H9 (cell line): ENCODE results near the gene ZMAT5. TPM values are rescaled to one million over a fixed set of nuclear protein-coding genes. Genes with fewer than 3 reads are reported as not detected.

Experiments used
- DNase-seq: peaks from one replicate; pipeline ENCODE4 v3.0.0-alpha.2; 2017
- H2AFZ ChIP-seq: one replicate; pipeline ENCODE4 v1.6.1; 2013; ENCODE audit warnings: mild to moderate bottlenecking, low read length, control low read depth, moderate library complexity
- H2AK5ac ChIP-seq: 2 replicates; pipeline ENCODE4 v1.6.1; 2013; ENCODE audit warnings: low read length, control low read depth, mixed read lengths; ENCODE audit not compliant: insufficient read length
- H2BK120ac ChIP-seq: one replicate; pipeline ENCODE4 v1.6.1; 2013; ENCODE audit warnings: low read depth, mild to moderate bottlenecking, low read length, control low read depth, inconsistent platforms; ENCODE audit not compliant: poor library complexity, severe bottlenecking
- H2BK12ac ChIP-seq: 2 replicates; pipeline ENCODE4 v1.6.1; 2013; ENCODE audit warnings: low read length, control low read depth, mixed read lengths, low read depth; ENCODE audit not compliant: insufficient read length
- H2BK15ac ChIP-seq: 2 replicates; pipeline ENCODE4 v1.6.1; 2013; ENCODE audit warnings: low read depth, low read length, control low read depth
- H2BK20ac ChIP-seq: one replicate; pipeline ENCODE4 v1.6.1; 2013; ENCODE audit warnings: low read depth, mild to moderate bottlenecking, low read length, control low read depth, inconsistent platforms; ENCODE audit not compliant: poor library complexity, severe bottlenecking
- H2BK5ac ChIP-seq: 2 replicates; pipeline ENCODE4 v1.6.1; 2013; ENCODE audit warnings: low read length, control low read depth, mixed read lengths; ENCODE audit not compliant: insufficient read length
- H3K14ac ChIP-seq: 2 replicates; pipeline ENCODE4 v1.6.1; 2013; ENCODE audit warnings: low read length, control low read depth; ENCODE audit not compliant: insufficient read depth
- H3K18ac ChIP-seq: 2 replicates; pipeline ENCODE4 v1.6.1; 2013; ENCODE audit warnings: low read depth, mild to moderate bottlenecking, mixed read lengths, low read length, control low read depth; ENCODE audit not compliant: insufficient read length
- H3K23ac ChIP-seq: 2 replicates; pipeline ENCODE4 v1.6.1; 2013; ENCODE audit warnings: low read length, control low read depth, mixed read lengths, low read depth; ENCODE audit not compliant: insufficient read length
- H3K23me2 ChIP-seq: 2 replicates; pipeline ENCODE4 v1.6.1; 2013; ENCODE audit warnings: low read depth, mild to moderate bottlenecking, mixed read lengths, low read length, control low read depth; ENCODE audit not compliant: insufficient read length, poor library complexity, severe bottlenecking
- H3K27ac ChIP-seq: 2 replicates; pipeline ENCODE4 v1.5.1; 2013; ENCODE audit warnings: low read length, control low read depth, mixed read lengths, low read depth; ENCODE audit not compliant: insufficient read length
- H3K27me3 ChIP-seq: 2 replicates; pipeline ENCODE4 v1.6.1; 2013; ENCODE audit warnings: low read length, control low read depth, inconsistent platforms; ENCODE audit not compliant: insufficient read depth
- H3K4ac ChIP-seq: 2 replicates; pipeline ENCODE4 v1.6.1; 2013; ENCODE audit warnings: low read depth, mild to moderate bottlenecking, control low read depth, inconsistent platforms, low read length, moderate library complexity
- H3K4me1 ChIP-seq: 2 replicates; pipeline ENCODE4 v1.6.1; 2013; ENCODE audit warnings: low read length, control low read depth, inconsistent platforms; ENCODE audit not compliant: insufficient read depth
- H3K4me2 ChIP-seq: 2 replicates; pipeline ENCODE4 v1.6.1; 2013; ENCODE audit warnings: low read length, control low read depth, mixed read lengths; ENCODE audit not compliant: insufficient read length, insufficient read depth
- H3K56ac ChIP-seq: 2 replicates; pipeline ENCODE4 v1.6.1; 2013; ENCODE audit warnings: low read depth, mild to moderate bottlenecking, mixed read lengths, low read length, control low read depth; ENCODE audit not compliant: insufficient read length
- H3K79me1 ChIP-seq: 2 replicates; pipeline ENCODE4 v1.6.1; 2013; ENCODE audit warnings: low read depth, mild to moderate bottlenecking, moderate library complexity, low read length, control low read depth, inconsistent platforms; ENCODE audit not compliant: insufficient read depth, poor library complexity, severe bottlenecking
- H3K79me2 ChIP-seq: 2 replicates; pipeline ENCODE4 v1.6.1; 2013; ENCODE audit warnings: low read length, control low read depth, inconsistent platforms; ENCODE audit not compliant: insufficient read depth
- H3K9ac ChIP-seq: 2 replicates; pipeline ENCODE4 v1.6.1; 2013; ENCODE audit warnings: low read length, control low read depth, mixed read lengths; ENCODE audit not compliant: insufficient read length; ENCODE audit errors: extremely low read depth
- H3K9me3 ChIP-seq: one replicate; pipeline ENCODE4 v1.6.1; 2013; ENCODE audit warnings: low read depth, low read length, inconsistent platforms; ENCODE audit not compliant: control insufficient read depth
- H3T11ph ChIP-seq: one replicate; pipeline ENCODE4 v1.6.1; 2013; ENCODE audit warnings: mild to moderate bottlenecking, low read length, control low read depth, inconsistent platforms
- H4K20me1 ChIP-seq: one replicate; pipeline ENCODE4 v1.6.1; 2013; ENCODE audit not compliant: control insufficient read depth, insufficient read length, insufficient read depth
- H4K5ac ChIP-seq: 2 replicates; pipeline ENCODE4 v1.6.1; 2013; ENCODE audit warnings: low read depth, mild to moderate bottlenecking, mixed read lengths, low read length, control low read depth; ENCODE audit not compliant: insufficient read length
- H4K8ac ChIP-seq: replicated peaks from 2 replicates; pipeline ENCODE4 v1.6.1; 2013; ENCODE audit warnings: low read length, control low read depth, mixed read lengths, low read depth; ENCODE audit not compliant: insufficient read length
- H4K91ac ChIP-seq: 2 replicates; pipeline ENCODE4 v1.6.1; 2013; ENCODE audit warnings: low read depth, mild to moderate bottlenecking, moderate library complexity, mixed read lengths, low read length, control low read depth; ENCODE audit not compliant: insufficient read length
- H3K27ac Mint-ChIP-seq, 3 experiments: 2 replicates in 2 of 3; 3 replicates in 1 of 3; pipeline ENCODE4 v1.8.0; 2020 to 2021; ENCODE audit warnings: mixed read lengths in 3 of 3, mild to moderate bottlenecking in 1 of 3, moderate library complexity in 1 of 3
- H3K27me3 Mint-ChIP-seq: 2 replicates; pipeline ENCODE4 v1.8.0; 2021; ENCODE audit warnings: low read depth, mild to moderate bottlenecking, moderate library complexity, mixed read lengths
- H3K36me3 Mint-ChIP-seq, 3 experiments: 2 replicates in 2 of 3; 3 replicates in 1 of 3; pipeline ENCODE4 v1.8.0; 2020 to 2021; ENCODE audit warnings: low read depth in 3 of 3, mixed read lengths in 3 of 3; ENCODE audit not compliant: insufficient read depth in 1 of 3
- H3K4me1 Mint-ChIP-seq, 2 experiments: 2 replicates each; pipeline ENCODE4 v1.8.0; 2020; ENCODE audit warnings: mixed read lengths in 2 of 2
- H3K4me3 Mint-ChIP-seq, 2 experiments: 2 replicates in 1 of 2; 3 replicates in 1 of 2; pipeline ENCODE4 v1.8.0; 2020 to 2021; ENCODE audit warnings: mild to moderate bottlenecking in 2 of 2, mixed read lengths in 2 of 2, moderate library complexity in 1 of 2
- H3K9me3 Mint-ChIP-seq, 2 experiments: 2 replicates in 1 of 2; 3 replicates in 1 of 2; pipeline ENCODE4 v1.8.0; 2020; ENCODE audit warnings: mild to moderate bottlenecking in 2 of 2, mixed read lengths in 2 of 2, moderate library complexity in 1 of 2
- CTCF ChIP-seq: fragments of 200-600 bp; sonication (generic); conservative IDR thresholded peaks from 3 replicates; pipeline ENCODE4 v1.8.0; 2021; ENCODE audit warnings: antibody characterized with exemption, mild to moderate bottlenecking
- WGBS: extraction: QIAGEN DNeasy Blood & Tissue Kit; methylation state at CpG from one replicate; pipeline ENCODE4 v1.1.7; 2013; ENCODE audit warnings: missing lambda C conversion rate, low lambda C conversion rate, mixed read lengths; ENCODE audit not compliant: insufficient read length; ENCODE audit errors: extremely low coverage; 5-methylcytosine and 5-hydroxymethylcytosine counted together
- total RNA-seq: library from RNA; stranded (reverse); gene quantifications from 2 replicates; pipeline ENCODE4 v1.2.1, GENCODE V29; 2021

The ZMAT5 gene
- total RNA-seq, 1 experiment from 2014 or later: 13.9 TPM

GRCh38 chr22:29731058-29731850 is 35.6 kb downstream of the ZMAT5 start:
- Histone ChIP-seq H3K14ac (no peak overlapping the region), H3K4me1 (no peaks in the 10 kb centered on the region), H3K9me3 (no peaks in the 10 kb centered on the region), H3K79me1 (no peaks in the 10 kb centered on the region), H4K91ac (no peak overlapping the region), H3K27me3 (no peaks in the 10 kb centered on the region), H3K79me2 (no peaks in the 10 kb centered on the region), H2BK5ac (no peak overlapping the region), H3K23me2 (no peaks in the 10 kb centered on the region), H2AK5ac (no peak overlapping the region), H3K23ac (no peak overlapping the region), H3K9ac (no peak overlapping the region), H4K8ac (no peak overlapping the region), H3K4me2 (no peak overlapping the region), H2BK15ac (no peak overlapping the region), H2BK120ac (no peak overlapping the region), H2BK12ac (no peak overlapping the region), H2AFZ (no peak overlapping the region), H4K5ac (no peak overlapping the region), H3K4ac (no peak overlapping the region), H4K20me1 (peaks cover 2% of the 10 kb centered on the region), H3K56ac (no peak overlapping the region), H2BK20ac (no peak overlapping the region), H3T11ph (no peak overlapping the region), H3K27ac (no peak overlapping the region), H3K18ac (no peak overlapping the region)
- no peaks in the 10 kb centered on the region for H3K36me3 Mint-ChIP-seq
- peaks cover 15 to 29% of the 10 kb centered on the region in 2 experiments for H3K4me1 Mint-ChIP-seq
- TF ChIP-seq CTCF: no peak
- peaks cover 8% of the 10 kb centered on the region for H3K27me3 Mint-ChIP-seq
- no CpG with 5 or more reads among the region's 18 CpGs for WGBS
- no peak overlapping the region for H3K4me3 Mint-ChIP-seq
- no peaks in the 10 kb centered on the region for H3K9me3 Mint-ChIP-seq
- no peak for DNase-seq
- no peak overlapping the region for H3K27ac Mint-ChIP-seq
